Left renal cortex interstitium (tissue), 4 donors: ENCODE measurements around the gene STAB2. TPM values are rescaled to one million over a fixed set of nuclear protein-coding genes. Genes with fewer than 3 reads are reported as not detected.

Experiments used
- DNase-seq, 4 donors: peaks; one replicate each; pipeline ENCODE4 v3.0.0-alpha.2; 2013; ENCODE audit warnings: low read depth in 4 of 4, low spot score in 2 of 4, missing footprints in 1 of 4
- polyA plus RNA-seq, 4 donors: library from polyadenylated mRNA; unstranded; fragments of 120-200 nt; gene quantifications; one replicate each; pipeline ENCODE4 v1.2.1, GENCODE V29; 2013; ENCODE audit not compliant: insufficient read length in 4 of 4

Gene STAB2
- polyA plus RNA-seq, 4 donors = 0.55 to 1.3 (median 1.1) TPM

DNA sequence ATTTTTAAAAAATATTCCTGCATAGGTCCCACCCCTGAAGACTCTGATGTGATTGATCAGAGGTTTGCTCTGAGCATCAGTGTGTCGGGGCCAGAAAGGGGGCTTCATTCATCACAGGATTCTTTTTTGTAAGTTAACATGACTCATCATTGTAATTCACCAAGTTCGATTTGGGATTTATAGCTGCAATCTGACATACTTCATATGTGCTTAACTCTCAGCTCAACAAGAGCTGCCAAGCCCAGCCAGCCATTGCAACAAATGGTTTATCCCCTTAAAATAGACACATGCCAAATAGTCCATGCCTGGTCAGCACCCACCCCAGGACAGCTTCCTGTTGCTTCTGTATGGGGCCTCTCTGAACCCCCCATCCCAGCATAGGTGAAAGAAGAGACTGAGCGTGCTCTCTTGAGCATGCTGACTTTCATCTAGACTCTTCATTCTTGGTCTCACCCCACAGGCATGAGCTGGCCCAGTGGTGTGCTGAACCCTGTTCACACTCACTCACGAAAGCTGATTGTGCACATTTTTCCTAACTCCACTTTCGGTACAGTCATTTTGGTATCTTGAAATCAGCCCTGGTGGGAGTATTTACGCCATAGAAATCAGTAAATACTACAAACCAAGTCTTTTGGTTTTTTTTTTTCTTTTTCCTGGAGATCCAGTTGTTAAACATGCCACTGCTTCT, 101.4 kb downstream of the STAB2 start:
- DNase-seq = no peak

GRCh38 chr12:103690426-103690825, 103.4 kb downstream of the STAB2 start:
- DNase-seq = no peak

- DNase-seq = no peak
These were observed 104.0 kb downstream of the STAB2 start for GRCh38 chr12:103691063-103691462.

DNA sequence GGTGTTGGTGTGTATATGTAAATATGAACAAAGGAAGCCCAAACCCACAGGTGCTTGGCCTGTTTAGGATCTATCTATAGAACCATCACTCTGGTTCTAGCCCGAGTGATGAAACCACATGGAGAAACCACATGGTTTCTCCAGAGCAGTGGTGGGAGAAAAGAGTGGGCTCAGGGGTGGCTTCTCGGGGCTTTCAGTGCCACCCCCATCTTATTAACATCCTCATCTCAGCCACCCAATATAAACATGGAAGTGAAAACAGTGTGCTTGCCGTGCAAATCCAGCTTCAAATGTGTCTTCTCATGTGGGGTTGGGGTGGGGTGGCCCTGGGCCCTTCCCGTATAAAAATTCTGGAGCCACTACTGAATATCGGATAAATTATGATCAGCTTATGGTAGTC, 109.0 kb downstream of the STAB2 start:
- DNase-seq = no peak

- DNase-seq = no peak
These were observed 111.1 kb downstream of the STAB2 start for GRCh38 chr12:103697971-103698751.

DNA sequence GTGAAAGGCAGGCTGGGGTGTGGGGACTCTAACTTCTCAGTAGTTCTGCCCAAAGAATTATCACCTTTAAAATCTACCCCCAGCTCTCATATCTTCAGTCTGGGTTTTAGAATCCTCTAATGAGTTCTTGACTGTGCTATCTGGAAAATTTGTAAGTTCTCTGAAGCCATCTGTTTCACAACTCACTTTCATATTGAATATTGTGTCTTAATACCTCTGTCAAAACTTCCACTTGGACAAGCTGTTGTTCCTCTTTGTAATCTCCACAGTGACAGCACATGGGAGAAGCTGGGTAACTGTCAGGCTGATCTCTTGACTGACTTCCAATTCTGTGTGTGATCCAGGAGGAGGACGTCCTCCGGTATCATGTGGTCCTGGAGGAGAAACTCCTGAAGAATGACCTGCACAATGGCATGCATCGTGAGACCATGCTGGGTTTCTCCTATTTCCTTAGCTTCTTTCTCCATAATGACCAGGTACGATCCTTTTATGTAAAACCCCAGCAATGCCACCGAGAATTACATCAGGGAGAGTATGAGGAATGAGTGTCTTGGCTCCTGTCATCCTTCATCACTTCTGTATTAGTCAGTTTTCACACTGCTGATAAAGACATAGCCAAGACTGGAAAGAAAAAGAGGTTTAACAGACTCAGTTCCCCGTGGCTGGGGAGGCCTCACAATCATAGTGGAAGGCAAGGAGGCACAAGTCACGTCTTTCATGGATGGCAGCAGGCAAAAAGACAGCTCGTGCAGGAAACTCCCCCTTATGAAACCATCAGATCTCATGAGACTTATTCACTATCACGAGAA, 111.9 kb downstream of the STAB2 start:
- DNase-seq = no peak

DNA sequence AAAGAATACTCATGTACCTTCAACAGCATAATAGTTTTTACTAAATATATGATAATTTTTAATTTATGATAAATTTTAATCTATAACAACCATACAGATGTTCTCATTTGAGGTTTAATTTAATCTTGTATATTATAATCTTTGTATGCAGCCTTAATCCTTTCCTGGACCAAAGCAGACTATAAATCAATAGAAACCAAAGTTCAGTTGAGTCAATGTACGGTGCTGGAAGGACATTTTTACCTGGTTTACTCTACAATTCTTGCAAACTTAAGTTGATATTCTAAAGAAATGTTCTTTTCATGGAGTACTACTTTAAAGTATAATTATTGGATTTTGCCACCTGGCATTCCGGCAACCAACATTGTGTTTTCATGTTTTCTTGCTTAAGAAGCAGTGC, 118.0 kb downstream of the STAB2 start:
- no peak for DNase-seq

DNA sequence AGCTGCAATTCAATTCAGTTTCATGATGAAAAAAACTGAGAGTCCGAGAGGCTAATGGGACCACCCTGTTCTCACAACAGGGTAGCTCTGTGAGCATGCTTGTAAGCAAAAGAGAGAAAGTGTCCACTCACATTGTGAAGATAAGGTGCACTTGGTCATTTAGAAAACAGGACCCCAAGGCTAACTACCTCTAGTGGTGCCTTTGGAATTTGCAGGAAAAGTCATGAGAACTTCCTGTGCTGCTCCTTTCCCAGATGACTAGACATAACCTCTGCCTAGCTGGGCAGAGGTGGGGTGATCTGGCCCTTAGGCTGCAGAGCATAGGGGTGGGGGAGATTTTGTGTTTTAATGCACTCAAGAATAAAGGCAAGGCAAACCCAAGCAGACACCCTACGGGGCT, 118.9 kb downstream of the STAB2 start:
- no peak for DNase-seq

DNA sequence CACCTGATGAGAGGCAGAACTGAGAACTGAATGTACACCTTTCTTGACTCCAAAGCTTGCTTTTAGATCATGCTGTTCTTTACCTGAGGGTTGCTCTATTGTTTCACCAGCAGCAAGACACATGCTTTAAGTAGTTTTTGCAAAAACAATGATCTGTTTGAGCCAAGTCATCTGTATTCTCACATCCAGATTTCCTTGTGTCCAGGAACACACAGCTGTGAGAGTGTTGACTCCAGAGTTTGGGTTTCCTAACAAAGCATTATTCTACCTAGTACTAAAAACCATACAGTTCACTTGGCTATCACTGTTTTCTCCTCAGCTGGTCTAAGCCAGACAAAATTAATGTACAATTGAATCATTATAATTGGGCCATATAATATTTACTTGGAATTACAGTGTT, 120.4 kb downstream of the STAB2 start:
- no peak for DNase-seq

DNA sequence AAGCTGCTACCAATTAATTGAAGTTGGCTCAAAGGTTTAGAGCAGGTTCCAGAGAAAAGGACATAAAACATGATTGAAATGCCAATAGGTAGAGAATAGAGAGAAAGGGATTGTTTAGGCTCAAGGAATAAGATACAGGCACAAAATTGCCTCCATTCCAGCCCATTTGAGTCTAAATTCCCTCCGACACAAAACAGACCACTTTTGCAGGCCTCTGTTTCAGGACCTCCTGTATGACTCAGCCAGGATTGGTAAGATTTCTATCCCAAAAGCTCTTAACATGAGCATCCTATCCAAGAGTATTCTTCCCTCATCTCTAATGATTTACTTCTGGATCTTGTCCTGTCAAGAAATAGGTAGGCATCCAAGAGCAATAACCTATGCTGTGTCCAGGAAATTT, 123.5 kb downstream of the STAB2 start:
- no peak for DNase-seq

DNA sequence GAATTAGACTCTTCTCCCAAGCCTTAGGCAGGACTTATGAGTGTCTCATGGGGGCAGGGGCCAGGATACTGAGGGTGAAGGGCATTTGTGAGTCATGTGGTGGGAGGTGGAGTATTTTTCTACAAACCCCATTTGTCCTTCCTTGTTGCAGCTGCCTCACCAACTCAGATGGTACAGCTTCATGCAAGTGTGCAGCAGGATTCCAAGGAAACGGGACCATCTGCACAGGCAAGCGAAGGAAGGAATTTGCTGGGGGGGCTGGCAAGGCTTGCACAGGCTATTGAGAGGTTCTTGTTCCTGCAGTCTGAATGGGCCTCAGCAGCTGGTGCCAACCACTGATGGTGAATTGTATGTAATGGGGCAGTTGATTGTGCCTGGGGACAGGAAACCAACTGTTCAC, 125.1 kb downstream of the STAB2 start:
- DNase-seq = no peak

- no peak for DNase-seq
These were observed 128.4 kb downstream of the STAB2 start for GRCh38 chr12:103715494-103715893.

DNA sequence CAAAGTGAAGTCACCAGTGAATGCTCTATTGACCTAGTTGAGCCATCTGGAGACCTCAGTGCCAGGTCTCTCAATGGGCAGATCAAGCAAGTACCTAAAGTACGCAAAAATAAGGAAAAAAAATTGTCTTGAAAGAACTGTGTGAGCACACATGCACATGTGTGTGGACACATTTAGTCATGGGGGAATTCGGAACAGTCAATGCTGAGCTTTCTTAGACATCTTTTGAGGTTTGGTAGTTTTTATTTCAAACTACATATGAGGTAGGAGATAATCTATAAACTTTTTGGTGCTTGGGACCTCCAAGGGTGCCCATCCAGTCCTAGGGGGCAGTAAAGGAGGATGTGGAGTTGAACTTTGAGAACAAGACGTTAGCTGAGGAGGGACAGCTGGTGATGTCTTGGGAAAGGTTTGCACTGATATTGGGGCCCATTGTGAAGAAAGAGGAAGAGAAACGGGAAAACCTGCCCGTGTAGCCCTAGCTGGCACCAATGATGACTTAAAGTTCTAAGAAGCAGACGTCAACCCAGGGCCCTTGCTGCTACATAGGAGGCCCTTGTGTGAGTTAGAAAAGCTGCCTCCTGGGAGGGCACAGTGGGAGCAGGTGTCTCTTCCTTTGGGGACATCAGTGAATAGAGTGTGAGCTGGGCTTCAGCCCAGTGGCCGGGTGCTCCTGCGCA, 129.6 kb downstream of the STAB2 start:
- DNase-seq = no peak

DNA sequence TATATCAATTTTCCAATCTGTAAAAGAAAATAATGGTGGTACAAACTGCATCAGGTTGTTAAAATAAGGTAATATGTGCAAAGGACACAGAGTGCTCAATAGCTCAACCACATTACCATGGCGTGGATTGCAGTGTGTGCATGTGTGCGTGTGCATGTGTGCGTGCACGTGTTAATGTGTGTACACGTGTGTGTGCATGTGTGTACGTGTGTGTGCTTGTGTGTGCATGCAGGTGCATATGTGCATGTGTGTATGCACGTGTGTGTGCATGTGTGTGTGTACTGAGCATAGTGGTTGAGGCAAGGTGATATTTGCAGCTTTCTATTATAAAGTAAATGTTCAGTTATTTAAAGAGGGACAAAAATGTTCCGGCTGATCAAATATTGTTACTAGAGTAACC, 138.3 kb downstream of the STAB2 start:
- no peak for DNase-seq

GRCh38 chr12:103727638-103728037, 140.6 kb downstream of the STAB2 start:
- no peak for DNase-seq

DNA sequence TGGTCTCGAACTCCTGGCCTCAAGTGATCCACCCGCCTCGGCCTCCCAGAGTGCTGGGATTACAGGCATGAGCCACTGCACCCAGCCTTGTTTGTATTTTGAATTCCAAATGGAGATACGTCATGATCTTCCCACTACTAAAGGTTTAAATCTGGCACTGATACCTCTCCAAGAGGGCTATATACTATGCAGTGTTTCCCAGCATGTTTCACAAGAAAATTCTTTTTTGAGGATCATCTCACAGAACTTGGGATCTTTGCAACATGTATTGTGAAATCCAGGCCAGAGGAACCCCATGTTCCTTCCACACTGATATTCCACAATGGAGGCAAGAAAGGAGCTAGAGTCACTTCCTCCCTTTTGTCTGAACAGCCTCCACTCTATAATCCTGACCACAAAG, 141.2 kb downstream of the STAB2 start:
- no peak for DNase-seq

DNA sequence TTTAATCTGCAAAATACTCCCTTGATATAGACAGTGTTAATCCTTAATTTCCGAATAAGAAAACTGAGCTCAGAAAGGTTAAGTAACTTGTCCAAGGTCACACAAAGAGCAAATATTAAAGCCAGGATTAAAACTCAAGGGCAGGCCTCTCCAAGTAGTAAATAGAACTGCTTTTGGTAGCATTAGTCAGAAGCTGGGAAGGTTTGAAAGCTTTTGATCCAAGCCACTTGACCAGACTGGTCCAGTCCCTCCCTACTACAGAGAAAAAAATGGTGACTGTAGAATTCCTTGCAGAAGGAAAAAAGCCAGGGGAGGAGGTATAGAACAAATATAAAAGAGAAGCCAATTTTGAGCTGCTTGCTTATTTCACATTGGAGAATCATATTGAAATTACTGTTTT, 142.4 kb downstream of the STAB2 start:
- no peak for DNase-seq

- DNase-seq = no peak
These were observed 144.5 kb downstream of the STAB2 start for GRCh38 chr12:103731539-103731938.

DNA sequence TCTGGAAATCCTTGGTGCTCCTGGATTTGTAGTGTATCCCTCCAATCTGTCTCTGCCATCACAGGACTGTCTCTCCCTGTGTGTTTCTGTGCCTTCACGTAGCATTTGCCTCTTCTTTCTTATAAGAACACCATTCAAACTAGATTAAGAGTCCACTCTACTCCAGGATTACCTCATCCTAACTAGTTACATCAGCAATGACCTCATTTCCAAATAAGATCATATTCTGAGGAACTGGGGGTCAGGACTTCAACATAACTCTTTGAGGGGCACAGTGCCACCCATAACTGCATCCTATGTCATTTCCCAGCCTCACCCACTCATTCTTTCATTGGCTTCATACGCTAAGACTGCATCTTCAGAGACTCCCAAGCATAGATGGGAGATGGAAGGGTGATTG, 147.8 kb downstream of the STAB2 start:
- no peak for DNase-seq

DNA sequence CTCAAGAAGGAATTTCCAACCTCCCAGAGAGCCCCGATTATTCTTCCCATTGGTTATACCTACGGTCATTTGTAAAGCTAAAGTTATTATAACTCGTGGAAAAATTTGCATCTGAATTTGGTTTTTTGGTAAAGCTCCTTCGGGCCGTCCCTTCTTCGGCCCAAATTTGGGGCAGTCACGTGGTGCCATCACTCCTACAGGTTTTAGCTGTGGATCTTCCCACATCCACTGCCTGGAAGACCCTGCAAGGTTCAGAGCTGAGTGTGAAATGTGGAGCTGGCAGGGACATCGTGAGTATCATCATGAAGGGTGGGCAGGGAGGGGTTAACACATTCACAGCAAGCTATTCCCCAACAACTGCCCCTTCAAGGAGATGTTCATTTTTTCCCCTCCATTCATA, 148.2 kb downstream of the STAB2 start:
- no peak for DNase-seq

DNA sequence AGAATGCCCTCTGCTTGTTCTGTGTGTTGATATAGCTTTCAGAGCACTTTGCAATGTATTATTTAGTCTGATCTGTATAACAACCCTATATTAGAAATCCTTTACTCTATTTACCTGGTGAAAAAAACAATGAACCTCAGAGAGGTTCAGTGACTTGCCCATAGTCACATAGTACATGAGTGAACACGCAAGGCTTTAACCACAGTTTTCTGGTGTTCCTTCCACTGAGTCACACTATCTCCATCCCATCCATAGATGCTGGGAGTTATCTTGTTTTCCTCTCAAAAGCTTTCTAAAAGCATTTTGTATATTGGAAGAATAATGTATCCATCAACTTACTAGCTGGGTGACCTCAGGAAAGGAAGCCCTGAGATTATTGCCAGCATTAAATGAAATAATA, 149.5 kb downstream of the STAB2 start:
- DNase-seq = no peak
